Panc1 (cell line): ENCODE data around the gene TTLL11. TPM values are rescaled to one million over a fixed set of nuclear protein-coding genes. Genes with fewer than 3 reads are reported as not detected.

Experiments
- ATAC-seq: fragments of 200-7000 bp; cut with Tn5 transposase; 2 replicates; pipeline ENCODE4 v1.9.1; 2020; ENCODE audit warnings: mild to moderate bottlenecking, moderate library complexity
- BruUV-seq: library from RNA; stranded (reverse); fragments of 400-500 nt; replicated peaks from 2 replicates; lab custom pipeline; 2021; lab: Mats Ljungman, UMichigan
- CTCF ChIA-PET: fragments of 300-600 bp; sonication (Branson Sonifier 250); formaldehyde crosslinking; loops from one replicate; lab custom pipeline; 2022; ENCODE audit warnings: antibody characterized with exemption; lab: Charles Lee
- POLR2A ChIA-PET: fragments of 300-600 bp; sonication (Branson Sonifier 250); formaldehyde crosslinking; loops from one replicate; lab custom pipeline; 2022; ENCODE audit warnings: antibody characterized with exemption; lab: Charles Lee
- DNase-seq: peaks from one replicate; pipeline ENCODE4 v3.0.0-alpha.2; 2010; ENCODE audit warnings: low read depth, low spot score
- H3K27ac ChIP-seq: 2 replicates; pipeline ENCODE4 v1.5.1; 2011; ENCODE audit warnings: mild to moderate bottlenecking, low read length, inconsistent platforms
- H3K27me3 ChIP-seq: fragments of 200-500 bp; sonication (Bioruptor generic); 2 replicates; pipeline ENCODE4 v1.6.0; 2014; ENCODE audit warnings: low read length, inconsistent platforms; ENCODE audit not compliant: control insufficient read depth, insufficient read depth
- H3K36me3 ChIP-seq: fragments of 200-500 bp; sonication (Bioruptor generic); 2 replicates; pipeline ENCODE4 v1.5.1; 2014; ENCODE audit warnings: inconsistent platforms, mild to moderate bottlenecking, low read length, moderate library complexity; ENCODE audit not compliant: control insufficient read depth, insufficient read depth
- H3K4me1 ChIP-seq: 2 replicates; pipeline ENCODE4 v1.5.1; 2011; ENCODE audit warnings: inconsistent platforms, mild to moderate bottlenecking, low read length, moderate library complexity; ENCODE audit not compliant: control insufficient read depth, insufficient read depth
- H3K4me3 ChIP-seq, 2 experiments: 2 replicates each; pipeline ENCODE4 v1.5.1; 2011 to 2012; ENCODE audit warnings: low read depth in 2 of 2, low read length in 2 of 2, mild to moderate bottlenecking in 2 of 2, inconsistent platforms in 1 of 2, moderate library complexity in 1 of 2
- H3K9me3 ChIP-seq: fragments of 200-500 bp; sonication (Bioruptor generic); 2 replicates; pipeline ENCODE4 v1.5.1; 2014; ENCODE audit warnings: low read depth, mild to moderate bottlenecking, inconsistent platforms, low read length, moderate library complexity; ENCODE audit not compliant: control insufficient read depth, insufficient read depth
- POLR2AphosphoS5 ChIP-seq: IDR thresholded peaks from 2 replicates; pipeline ENCODE4 v1.6.1; 2012; ENCODE audit warnings: mild to moderate bottlenecking, low read depth, low read length, moderate library complexity
- SIN3A ChIP-seq: IDR thresholded peaks from 2 replicates; pipeline ENCODE4 v1.6.1; 2012; ENCODE audit warnings: low read depth, mild to moderate bottlenecking, low read length, moderate library complexity, borderline replicate concordance; ENCODE audit not compliant: insufficient read depth
- TCF7L2 ChIP-seq: IDR thresholded peaks from 2 replicates; pipeline ENCODE4 v1.6.1; 2011; ENCODE audit warnings: mild to moderate bottlenecking, low read depth, low read length, inconsistent platforms
- in situ Hi-C: cut with HindIII; loops from 2 replicates; pipeline ENCODE4 v1.10.0; 2016; ENCODE audit warnings: low sequenced_read_pairs, low pct_unique_long_range_greater_than_20kb
- intact Hi-C: fragments of 100-400 bp; cut with micrococcal nuclease; formaldehyde crosslinking; loops from one replicate; pipeline ENCODE4 v1.10.0; 2022; ENCODE audit not compliant: unreplicated experiment
- total RNA-seq: library from RNA; stranded (reverse); gene quantifications from one replicate; pipeline ENCODE4 v1.2.1, GENCODE V29; 2021; ENCODE audit not compliant: unreplicated experiment
- TF ChIP-seq, protein P1 (sequence below): fragments of 450-650 bp; IDR thresholded peaks from 2 replicates; pipeline ENCODE4 v1.5.1; 2017; ENCODE audit warnings: mild to moderate bottlenecking
- TF ChIP-seq, protein P2 (sequence below), 2 experiments: IDR thresholded peaks; 2 replicates each; pipeline ENCODE4 v1.6.1; 2011 to 2012; ENCODE audit warnings: low read depth in 2 of 2, control low read depth in 1 of 2, low read length in 1 of 2, mild to moderate bottlenecking in 1 of 2, moderate library complexity in 1 of 2; ENCODE audit not compliant: insufficient read depth in 1 of 2

Gene TTLL11
- total RNA-seq, 1 experiment from 2014 or later: 1.1 TPM

DNA sequence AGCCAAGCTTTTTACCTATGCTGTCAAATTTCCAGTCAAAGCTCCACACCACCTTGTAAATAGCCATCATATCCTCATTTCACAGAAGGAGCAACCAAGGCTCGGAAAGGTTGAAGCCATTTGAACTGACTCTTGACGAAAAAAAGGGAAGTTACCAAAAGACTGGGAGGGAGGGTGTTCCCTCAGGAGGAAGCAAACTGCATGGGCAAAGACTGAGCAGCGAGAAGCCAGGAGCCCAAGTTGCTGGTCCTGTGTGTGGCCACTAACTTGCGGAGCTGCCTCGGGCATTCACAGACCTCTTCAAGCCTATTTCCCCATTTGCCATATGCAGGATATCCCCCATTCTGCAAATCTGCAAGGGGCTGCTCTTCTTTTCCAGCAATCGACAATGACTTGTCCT, 37.4 kb downstream of the TTLL11 start:
- no peak overlapping the region for H3K27ac ChIP-seq

DNA sequence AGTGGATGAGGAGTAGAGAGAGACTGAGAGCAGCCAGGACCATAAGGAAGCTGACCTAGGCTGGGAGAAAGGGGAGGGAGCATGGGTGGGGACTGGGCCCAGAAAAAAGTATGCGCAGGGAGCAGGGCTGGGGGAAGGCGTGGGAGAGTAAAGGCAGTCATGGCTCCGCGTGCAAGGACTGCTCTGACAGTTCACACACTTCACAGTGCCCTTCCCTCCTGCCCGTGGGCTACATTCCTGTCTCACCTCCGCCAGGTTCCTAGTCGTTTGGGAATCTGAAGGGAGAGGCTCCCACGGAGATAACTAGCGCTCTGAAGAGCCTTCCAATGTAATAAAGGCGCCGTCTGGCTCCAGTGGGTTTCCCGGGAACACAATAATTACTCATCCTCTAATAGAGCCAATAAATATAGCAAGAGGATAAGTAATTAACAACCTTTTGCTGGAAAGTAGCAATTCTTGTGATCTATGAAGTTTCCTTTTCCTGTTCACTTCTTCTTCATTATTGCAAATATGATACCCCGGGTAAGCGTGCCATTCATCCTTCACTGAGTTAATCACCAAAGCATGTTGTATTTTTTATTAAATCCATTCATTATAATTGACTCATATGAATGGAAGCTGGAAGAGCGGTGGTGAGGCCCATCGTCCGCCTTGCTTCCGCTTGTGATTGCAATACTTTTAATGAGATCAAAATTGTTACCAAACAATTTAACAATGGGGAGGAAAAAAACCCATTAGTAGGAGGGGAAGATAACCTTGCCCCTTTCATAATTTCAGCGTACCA, 39.3 kb downstream of the TTLL11 start:
- no peak overlapping the region for H3K27ac ChIP-seq

More for the DNA sequence above, 37.4 kb downstream of the TTLL11 start:
- no peak for ATAC-seq
- intact Hi-C loops (no loop called here), in situ Hi-C loops (no loop called here)
- no peaks in the 10 kb centered on the region for H3K4me1 ChIP-seq
- no TSS peak for BruUV-seq
- H3K27me3 ChIP-seq: no peaks in the 10 kb centered on the region
- ChIA-PET CTCF (no interaction called here), POLR2A (no interaction called here)
- H3K9me3 ChIP-seq: no peaks in the 10 kb centered on the region
- DNase-seq: no peak
- H3K4me3 ChIP-seq: no peak overlapping the region
- no peak for TF ChIP-seq SIN3A
- TF ChIP-seq, protein P1, sequence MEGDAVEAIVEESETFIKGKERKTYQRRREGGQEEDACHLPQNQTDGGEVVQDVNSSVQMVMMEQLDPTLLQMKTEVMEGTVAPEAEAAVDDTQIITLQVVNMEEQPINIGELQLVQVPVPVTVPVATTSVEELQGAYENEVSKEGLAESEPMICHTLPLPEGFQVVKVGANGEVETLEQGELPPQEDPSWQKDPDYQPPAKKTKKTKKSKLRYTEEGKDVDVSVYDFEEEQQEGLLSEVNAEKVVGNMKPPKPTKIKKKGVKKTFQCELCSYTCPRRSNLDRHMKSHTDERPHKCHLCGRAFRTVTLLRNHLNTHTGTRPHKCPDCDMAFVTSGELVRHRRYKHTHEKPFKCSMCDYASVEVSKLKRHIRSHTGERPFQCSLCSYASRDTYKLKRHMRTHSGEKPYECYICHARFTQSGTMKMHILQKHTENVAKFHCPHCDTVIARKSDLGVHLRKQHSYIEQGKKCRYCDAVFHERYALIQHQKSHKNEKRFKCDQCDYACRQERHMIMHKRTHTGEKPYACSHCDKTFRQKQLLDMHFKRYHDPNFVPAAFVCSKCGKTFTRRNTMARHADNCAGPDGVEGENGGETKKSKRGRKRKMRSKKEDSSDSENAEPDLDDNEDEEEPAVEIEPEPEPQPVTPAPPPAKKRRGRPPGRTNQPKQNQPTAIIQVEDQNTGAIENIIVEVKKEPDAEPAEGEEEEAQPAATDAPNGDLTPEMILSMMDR: no peak
- no peak for TF ChIP-seq POLR2AphosphoS5
- TF ChIP-seq, protein P2, sequence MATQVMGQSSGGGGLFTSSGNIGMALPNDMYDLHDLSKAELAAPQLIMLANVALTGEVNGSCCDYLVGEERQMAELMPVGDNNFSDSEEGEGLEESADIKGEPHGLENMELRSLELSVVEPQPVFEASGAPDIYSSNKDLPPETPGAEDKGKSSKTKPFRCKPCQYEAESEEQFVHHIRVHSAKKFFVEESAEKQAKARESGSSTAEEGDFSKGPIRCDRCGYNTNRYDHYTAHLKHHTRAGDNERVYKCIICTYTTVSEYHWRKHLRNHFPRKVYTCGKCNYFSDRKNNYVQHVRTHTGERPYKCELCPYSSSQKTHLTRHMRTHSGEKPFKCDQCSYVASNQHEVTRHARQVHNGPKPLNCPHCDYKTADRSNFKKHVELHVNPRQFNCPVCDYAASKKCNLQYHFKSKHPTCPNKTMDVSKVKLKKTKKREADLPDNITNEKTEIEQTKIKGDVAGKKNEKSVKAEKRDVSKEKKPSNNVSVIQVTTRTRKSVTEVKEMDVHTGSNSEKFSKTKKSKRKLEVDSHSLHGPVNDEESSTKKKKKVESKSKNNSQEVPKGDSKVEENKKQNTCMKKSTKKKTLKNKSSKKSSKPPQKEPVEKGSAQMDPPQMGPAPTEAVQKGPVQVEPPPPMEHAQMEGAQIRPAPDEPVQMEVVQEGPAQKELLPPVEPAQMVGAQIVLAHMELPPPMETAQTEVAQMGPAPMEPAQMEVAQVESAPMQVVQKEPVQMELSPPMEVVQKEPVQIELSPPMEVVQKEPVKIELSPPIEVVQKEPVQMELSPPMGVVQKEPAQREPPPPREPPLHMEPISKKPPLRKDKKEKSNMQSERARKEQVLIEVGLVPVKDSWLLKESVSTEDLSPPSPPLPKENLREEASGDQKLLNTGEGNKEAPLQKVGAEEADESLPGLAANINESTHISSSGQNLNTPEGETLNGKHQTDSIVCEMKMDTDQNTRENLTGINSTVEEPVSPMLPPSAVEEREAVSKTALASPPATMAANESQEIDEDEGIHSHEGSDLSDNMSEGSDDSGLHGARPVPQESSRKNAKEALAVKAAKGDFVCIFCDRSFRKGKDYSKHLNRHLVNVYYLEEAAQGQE (IDR thresholded peaks at IDR 0.05; ENCODE audit: insufficient read depth in 1 of 2, low read depth in 2 of 2, low read length in 1 of 2): no peak
- TF ChIP-seq TCF7L2: no peak
- no peaks in the 10 kb centered on the region for H3K36me3 ChIP-seq

More for the DNA sequence above, 39.3 kb downstream of the TTLL11 start:
- intact Hi-C loops (no loop called here), in situ Hi-C loops (no loop called here)
- H3K9me3 ChIP-seq: no peaks in the 10 kb centered on the region
- H3K4me1 ChIP-seq: no peaks in the 10 kb centered on the region
- TF ChIP-seq SIN3A (no peak), TCF7L2 (no peak), POLR2AphosphoS5 (no peak)
- TF ChIP-seq, protein P1: no peak
- TF ChIP-seq, protein P2 (IDR thresholded peaks at IDR 0.05; ENCODE audit: insufficient read depth in 1 of 2, low read depth in 2 of 2, low read length in 1 of 2): no peak
- no TSS peak for BruUV-seq
- no peak overlapping the region for H3K4me3 ChIP-seq
- ATAC-seq: no peak
- H3K36me3 ChIP-seq: no peaks in the 10 kb centered on the region
- DNase-seq: no peak
- H3K27me3 ChIP-seq: no peaks in the 10 kb centered on the region
- POLR2A ChIA-PET: no interaction called here
- CTCF ChIA-PET: no interaction called here
